ENCODE results near the gene ABHD10. TPM values are rescaled to one million over a fixed set of nuclear protein-coding genes. Genes with fewer than 3 reads are reported as not detected.

ABHD10 gene
- total RNA-seq, 1 donor from 2014 or later = 26.4 TPM

GRCh38 chr3:112019716-112020115, 40.9 kb downstream of the ABHD10 start:
- no peaks in the 10 kb centered on the region for H3K27me3 Mint-ChIP-seq (ENCODE audit: low read depth)
- no peak overlapping the region for H3K4me3 Mint-ChIP-seq
- no peak for TF ChIP-seq CTCF (IDR thresholded peaks at IDR 0.05; ENCODE audit: unreplicated experiment)
- H3K36me3 Mint-ChIP-seq = no peaks in the 10 kb centered on the region
- no peaks in the 10 kb centered on the region for H3K4me1 Mint-ChIP-seq
- peaks cover 9% of the 10 kb centered on the region for H3K9me3 Mint-ChIP-seq
- no peak overlapping the region for H3K27ac Mint-ChIP-seq
- no peak for DNase-seq (ENCODE audit: low spot score in 2 of 2, unreplicated experiment in 2 of 2)

- H3K9me3 Mint-ChIP-seq = peaks cover 9% of the 10 kb centered on the region
- H3K4me1 Mint-ChIP-seq = no peaks in the 10 kb centered on the region
- H3K27ac Mint-ChIP-seq = no peak overlapping the region
- H3K36me3 Mint-ChIP-seq = no peaks in the 10 kb centered on the region
- H3K4me3 Mint-ChIP-seq = no peak overlapping the region
- DNase-seq (ENCODE audit: low spot score in 2 of 2, unreplicated experiment in 2 of 2) = no peak
- no peaks in the 10 kb centered on the region for H3K27me3 Mint-ChIP-seq (ENCODE audit: low read depth)
- TF ChIP-seq CTCF (IDR thresholded peaks at IDR 0.05; ENCODE audit: unreplicated experiment) = no peak
These were observed 41.9 kb downstream of the ABHD10 start for GRCh38 chr3:112020674-112021085.

DNA sequence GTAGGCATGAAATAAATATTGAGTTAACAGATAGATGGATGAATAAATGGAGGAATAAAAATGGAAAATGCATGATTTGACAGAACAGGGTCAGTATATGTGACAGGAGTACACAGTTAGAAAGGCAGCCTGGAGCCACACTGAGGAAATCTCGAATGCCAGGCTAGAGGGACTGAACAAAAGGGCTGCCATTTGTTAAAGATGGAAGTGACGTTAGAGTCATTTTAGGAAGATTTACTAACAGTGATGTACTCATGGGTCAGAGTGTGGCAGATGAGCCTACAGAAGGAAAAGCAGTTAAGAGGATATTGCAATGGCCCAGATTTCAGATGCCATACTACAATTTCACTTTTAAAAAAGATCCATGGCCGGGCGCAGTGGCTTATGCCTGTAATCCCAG, 48.3 kb downstream of the ABHD10 start:
- no peak overlapping the region for H3K4me3 Mint-ChIP-seq
- no peaks in the 10 kb centered on the region for H3K27me3 Mint-ChIP-seq (ENCODE audit: low read depth)
- DNase-seq (ENCODE audit: low spot score in 2 of 2, unreplicated experiment in 2 of 2) = no peak
- no peak overlapping the region for H3K27ac Mint-ChIP-seq
- no peaks in the 10 kb centered on the region for H3K36me3 Mint-ChIP-seq
- no peaks in the 10 kb centered on the region for H3K4me1 Mint-ChIP-seq
- TF ChIP-seq CTCF (IDR thresholded peaks at IDR 0.05; ENCODE audit: unreplicated experiment) = no peak
- peaks cover 2% of the 10 kb centered on the region for H3K9me3 Mint-ChIP-seq

DNA sequence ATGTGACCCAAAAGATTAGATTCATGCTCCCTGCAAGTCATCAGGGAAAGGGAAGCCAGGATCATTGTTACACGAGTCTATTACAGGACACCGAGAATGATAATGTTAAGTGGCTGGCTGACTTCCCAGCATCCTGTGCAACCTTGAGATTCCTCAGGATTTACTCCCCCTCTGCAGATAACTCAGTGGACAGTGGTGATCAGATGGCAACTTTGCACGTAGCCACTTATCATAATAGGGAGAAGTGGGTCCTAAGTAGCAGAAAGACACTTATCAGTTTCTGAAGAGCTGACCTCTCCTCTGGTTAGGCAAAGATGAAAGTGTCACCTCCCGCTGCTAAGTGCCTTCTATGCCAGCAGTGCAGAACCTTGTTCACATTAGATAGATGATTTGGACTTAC, 49.0 kb downstream of the ABHD10 start:
- no peak for DNase-seq (ENCODE audit: low spot score in 2 of 2, unreplicated experiment in 2 of 2)
- no peaks in the 10 kb centered on the region for H3K36me3 Mint-ChIP-seq
- no peak overlapping the region for H3K4me3 Mint-ChIP-seq
- H3K9me3 Mint-ChIP-seq = peaks cover 8% of the 10 kb centered on the region
- no peaks in the 10 kb centered on the region for H3K4me1 Mint-ChIP-seq
- H3K27ac Mint-ChIP-seq = no peak overlapping the region
- TF ChIP-seq CTCF (IDR thresholded peaks at IDR 0.05; ENCODE audit: unreplicated experiment) = no peak
- no peaks in the 10 kb centered on the region for H3K27me3 Mint-ChIP-seq (ENCODE audit: low read depth)

GRCh38 chr3:112030901-112031300, 52.1 kb downstream of the ABHD10 start:
- Mint-ChIP-seq H3K4me1 (no peaks in the 10 kb centered on the region), H3K4me3 (no peak overlapping the region), H3K27ac (no peak overlapping the region), H3K36me3 (no peaks in the 10 kb centered on the region), H3K27me3 (ENCODE audit: low read depth) (no peaks in the 10 kb centered on the region), H3K9me3 (peaks cover 8% of the 10 kb centered on the region)
- no peak for TF ChIP-seq CTCF (IDR thresholded peaks at IDR 0.05; ENCODE audit: unreplicated experiment)
- no peak for DNase-seq (ENCODE audit: low spot score in 2 of 2, unreplicated experiment in 2 of 2)

DNA sequence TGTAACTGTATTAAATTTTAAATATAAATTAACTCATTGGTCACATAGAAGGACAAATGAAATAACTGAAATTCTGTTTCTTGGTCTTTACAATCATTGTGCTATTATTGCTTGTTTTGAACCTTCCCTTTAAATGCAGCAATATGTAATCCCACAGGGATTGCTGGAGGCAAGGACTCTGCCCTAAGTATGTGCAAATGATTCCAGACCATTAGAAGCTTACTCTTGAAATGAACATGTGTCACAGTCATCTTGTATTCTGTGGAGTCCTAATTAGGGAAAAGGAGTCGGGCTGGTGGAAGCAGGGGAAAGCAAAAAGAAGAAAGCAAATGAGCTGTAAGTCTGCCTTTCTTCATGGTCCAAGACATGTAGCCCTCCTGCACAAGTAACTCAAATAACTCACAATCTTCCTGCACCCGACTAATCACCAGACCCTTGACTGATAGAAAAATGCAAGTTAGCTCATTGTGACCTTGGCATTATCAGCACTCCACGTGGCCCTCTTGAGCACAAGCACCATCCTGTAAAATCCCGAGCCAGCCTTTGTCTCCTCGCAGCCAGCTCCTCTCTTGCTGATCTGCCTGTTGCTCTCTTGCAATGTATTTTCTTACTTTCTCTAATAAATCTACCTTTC, 53.4 kb downstream of the ABHD10 start:
- no peak for DNase-seq (ENCODE audit: low spot score in 2 of 2, unreplicated experiment in 2 of 2)
- Mint-ChIP-seq H3K27ac (no peak overlapping the region), H3K9me3 (peaks cover 8% of the 10 kb centered on the region), H3K36me3 (no peaks in the 10 kb centered on the region), H3K27me3 (ENCODE audit: low read depth) (no peaks in the 10 kb centered on the region), H3K4me3 (no peak overlapping the region), H3K4me1 (no peaks in the 10 kb centered on the region)
- no peak for TF ChIP-seq CTCF (IDR thresholded peaks at IDR 0.05; ENCODE audit: unreplicated experiment)
